Measurements from ENCODE around the gene WDSUB1. TPM values are rescaled to one million over a fixed set of nuclear protein-coding genes. Genes with fewer than 3 reads are reported as not detected.

The WDSUB1 gene
- total and polyA plus RNA-seq, 2 donors (not counting 3 experiments of a cell fraction or from before 2014, with no cell fraction given): 4.0 to 4.8 TPM

GRCh38 chr2:159326569-159327255 is 40.2 kb upstream of the WDSUB1 start:
- Histone ChIP-seq H3K4me2 (ENCODE audit: insufficient read depth, low read length) (no peak overlapping the region), H3K4me3 (replicated peaks in 1 of 3; ENCODE audit: insufficient read depth in 1 of 3, low read depth in 1 of 3, low read length in 3 of 3) (no peak overlapping the region), H3K9ac (replicated peaks; ENCODE audit: extremely low read depth, insufficient read depth, low read length) (no peak overlapping the region), H4K20me1 (replicated peaks; ENCODE audit: control insufficient read depth, extremely low read depth, insufficient read depth, low read length) (no peaks in the 10 kb centered on the region), H2AFZ (ENCODE audit: low read depth, low read length) (no peak overlapping the region), H3K27ac (ENCODE audit: insufficient read depth, low read depth, low read length) (no peak overlapping the region), H3K27me3 (ENCODE audit: control insufficient read depth in 2 of 2, insufficient read depth in 2 of 2, low read length in 2 of 2) (no peaks in the 10 kb centered on the region), H3K9me3 (replicated peaks; ENCODE audit: control insufficient read depth, insufficient read depth, low read length) (no peaks in the 10 kb centered on the region), H3K79me2 (ENCODE audit: control insufficient read depth, insufficient read depth, low read length) (no peaks in the 10 kb centered on the region), H3K4me1 (ENCODE audit: control insufficient read depth, extremely low read depth, insufficient read depth, low read length) (no peaks in the 10 kb centered on the region), H3K36me3 (ENCODE audit: control insufficient read depth in 2 of 2, extremely low read depth in 1 of 2, insufficient read depth in 2 of 2, low read length in 2 of 2) (peaks cover 0 to 7% of the 10 kb centered on the region in 2 experiments), H3K9me1 (replicated peaks; ENCODE audit: control insufficient read depth, extremely low read depth, insufficient read depth, low read length) (no peaks in the 10 kb centered on the region)
- ChIA-PET POLR2A (no interaction called here), CTCF (interaction anchor here (2.0 kb wide), 1 partner anchor 9 kb away, joined by 5 read pairs; no protein-coding TSS in a partner anchor)
- intact Hi-C loops (cut with micrococcal nuclease) (no loop called here), dilution Hi-C loops (cut with MboI; ENCODE audit: extremely low pct_ligation_motif_present, low sequenced_read_pairs) (no loop called here)
- DNase-seq (ENCODE audit: low read depth, low spot score): no peak
- BruUV-seq (replicated peaks): no TSS peak
- FAIRE-seq: no peak
- TF ChIP-seq POLR2A (IDR thresholded peaks at IDR 0.05; ENCODE audit: low read depth, low read length): no peak
- TF ChIP-seq GATA2 (IDR thresholded peaks at IDR 0.05; ENCODE audit: insufficient read depth, insufficient read length, low read depth, low read length): no peak
- TF ChIP-seq MAX (IDR thresholded peaks at IDR 0.05; ENCODE audit: insufficient read depth, insufficient read length): no peak
- no peak for TF ChIP-seq CTCF (IDR thresholded peaks at IDR 0.05; ENCODE audit: extremely low read depth in 1 of 2, insufficient read depth in 1 of 2, low read depth in 1 of 2, low read length in 2 of 2)
- no peak for TF ChIP-seq MYC (IDR thresholded peaks at IDR 0.05; ENCODE audit: low read depth, low read length)
- TF ChIP-seq EZH2 (IDR thresholded peaks at IDR 0.05; ENCODE audit: borderline replicate concordance, low read depth, low read length, severe bottlenecking): no peak
- no peak for TF ChIP-seq POLR2AphosphoS5 (IDR thresholded peaks at IDR 0.05; ENCODE audit: insufficient read depth, low read depth, low read length)
